GM12873 (cell line): Measurements from ENCODE around the gene TRAF1.

Experiments used
- CTCF ChIP-seq: IDR thresholded peaks from 2 replicates; pipeline ENCODE4 v1.5.1; 2012; ENCODE audit warnings: low read depth, mild to moderate bottlenecking, moderate library complexity, low read length, control low read depth; ENCODE audit not compliant: insufficient read depth; ENCODE audit errors: missing control alignments

The TRAF1 gene

GRCh38 chr9:120873512-120873911 lies 53.1 kb downstream of the TRAF1 start:
- TF ChIP-seq CTCF = no peak

DNA sequence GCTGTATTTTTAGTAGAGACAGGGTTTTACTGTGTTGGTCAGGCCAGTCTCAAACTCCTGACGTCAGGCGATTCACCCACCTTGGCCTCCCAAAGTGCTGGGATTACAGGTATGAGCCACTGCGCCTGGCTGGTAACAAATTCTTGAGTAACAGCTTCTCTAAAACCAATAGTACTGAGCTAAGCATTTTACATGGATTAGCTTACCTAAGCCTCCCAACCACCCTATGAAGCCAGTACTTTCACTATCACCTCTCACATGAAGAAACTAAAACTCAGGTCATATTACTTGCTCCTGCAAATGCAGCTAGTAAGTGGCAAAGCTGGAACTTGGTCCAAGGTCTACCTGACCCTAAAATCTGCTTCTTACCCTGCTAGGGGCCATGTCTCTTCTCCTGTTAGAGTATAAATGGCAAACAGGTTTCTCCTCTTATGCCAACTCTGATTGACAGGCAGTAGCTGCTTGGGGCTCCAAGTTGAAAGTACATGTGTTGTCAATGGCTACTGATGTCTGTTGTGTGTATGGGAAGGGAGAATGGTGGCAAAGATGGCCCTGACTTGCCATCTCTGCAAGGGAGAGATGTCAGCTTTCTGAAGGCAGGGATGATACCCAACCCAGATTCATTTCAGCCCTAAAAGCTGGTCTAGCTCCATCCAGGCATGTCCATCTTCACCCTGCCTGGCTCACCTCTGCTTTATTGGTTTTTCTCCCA lies 53.6 kb downstream of the TRAF1 start:
- no peak for TF ChIP-seq CTCF

DNA sequence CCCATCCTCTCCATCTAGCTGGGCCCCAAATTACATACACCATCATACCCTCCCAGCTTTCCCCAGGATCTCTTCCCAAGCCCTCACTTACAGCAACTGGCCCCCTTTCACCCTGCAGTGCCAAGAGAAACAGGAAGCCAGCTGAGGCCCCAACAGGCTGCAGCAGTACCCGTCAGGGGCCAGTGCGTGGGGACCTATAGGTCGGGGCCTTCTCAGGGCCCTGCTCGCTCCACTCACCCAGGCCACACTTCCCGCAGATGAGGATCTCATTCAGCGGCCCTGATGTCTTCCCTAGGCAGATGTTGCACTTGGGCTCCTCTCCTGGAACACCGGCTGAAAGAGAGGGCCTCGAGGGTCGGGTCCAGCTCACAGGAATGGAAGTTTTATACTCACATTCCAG lies 56.4 kb downstream of the TRAF1 start:
- TF ChIP-seq CTCF = no peak

- TF ChIP-seq CTCF = no peak
Observed at GRCh38 chr9:120869726-120870125, 56.9 kb downstream of the TRAF1 start.

- TF ChIP-seq CTCF = no peak
Observed at GRCh38 chr9:120869360-120869687, 57.3 kb downstream of the TRAF1 start.

- peak; percentile 70 for TF ChIP-seq CTCF
Observed at GRCh38 chr9:120868676-120869359, 57.8 kb downstream of the TRAF1 start.

DNA sequence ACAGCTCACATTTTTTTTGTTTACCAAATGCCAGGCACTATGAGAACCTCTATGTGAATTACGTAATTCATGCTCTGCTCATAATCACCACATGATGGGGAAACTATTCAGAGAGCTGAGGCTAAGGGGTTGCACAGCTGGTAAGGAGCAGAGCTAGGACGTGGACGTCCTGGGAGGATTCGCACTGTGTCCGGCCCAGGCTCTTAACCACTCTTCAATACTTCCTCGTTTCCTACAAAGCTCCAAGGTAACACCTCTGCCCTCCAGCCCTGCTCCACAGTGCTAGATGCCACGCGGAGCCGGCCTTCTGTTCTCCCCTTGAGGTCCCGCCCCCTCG lies 58.3 kb downstream of the TRAF1 start:
- TF ChIP-seq CTCF = peak; percentile 3
